Fibroblast of lung (primary cell): Measurements from ENCODE around the gene EMC8. TPM values are rescaled to one million over a fixed set of nuclear protein-coding genes. Genes with fewer than 3 reads are reported as not detected.
"Not testable (repeated sequence)": the region's sequence is repeated elsewhere in the genome, so short reads cannot be mapped to it uniquely, and the experiment has no call there.

Source experiments
- DNase-seq, 2 donors: peaks; one replicate each; pipeline versions ENCODE4 v3.0.0 to v3.0.0-alpha.2; 2010; ENCODE audit warnings: low read depth in 2 of 2
- H2AFZ ChIP-seq: 2 replicates; pipeline ENCODE4 v1.5.1; 2012; ENCODE audit warnings: low read length, control low read depth, inconsistent platforms
- H3K27ac ChIP-seq: 2 replicates; pipeline ENCODE4 v1.5.1; 2011; ENCODE audit warnings: low read length, control low read depth; ENCODE audit not compliant: insufficient read depth
- H3K27me3 ChIP-seq: 2 replicates; pipeline ENCODE4 v1.5.1; 2011; ENCODE audit warnings: mild to moderate bottlenecking, low read length; ENCODE audit not compliant: control insufficient read depth, insufficient read depth
- H3K36me3 ChIP-seq: 2 replicates; pipeline ENCODE4 v1.5.1; 2011; ENCODE audit warnings: low read length; ENCODE audit not compliant: control insufficient read depth, insufficient read depth
- H3K4me1 ChIP-seq: 2 replicates; pipeline ENCODE4 v1.5.1; 2011; ENCODE audit warnings: low read length; ENCODE audit not compliant: control insufficient read depth, insufficient read depth; ENCODE audit errors: extremely low read depth
- H3K4me2 ChIP-seq: 2 replicates; pipeline ENCODE4 v1.5.1; 2011; ENCODE audit warnings: low read length, control low read depth; ENCODE audit not compliant: insufficient read depth; ENCODE audit errors: extremely low read depth
- H3K4me3 ChIP-seq, 4 experiments: fragments of 200-600 bp in 1 of 4; sonication (generic) in 1 of 4; replicated peaks in 1 of 4; 2 replicates each; pipeline ENCODE4 v1.5.1; 2011 to 2016; ENCODE audit warnings: low read length in 4 of 4, low read depth in 3 of 4, mild to moderate bottlenecking in 3 of 4, control low read depth in 2 of 4, inconsistent platforms in 1 of 4, mixed read lengths in 1 of 4; ENCODE audit not compliant: insufficient read depth in 1 of 4; ENCODE audit errors: control extremely low read depth in 1 of 4
- H3K79me2 ChIP-seq: 2 replicates; pipeline ENCODE4 v1.5.1; 2012; ENCODE audit warnings: mild to moderate bottlenecking, low read length, inconsistent platforms; ENCODE audit not compliant: control insufficient read depth, insufficient read depth
- H3K9ac ChIP-seq: 2 replicates; pipeline ENCODE4 v1.5.1; 2011; ENCODE audit warnings: mild to moderate bottlenecking, low read length, control low read depth; ENCODE audit not compliant: insufficient read depth
- H3K9me3 ChIP-seq: 2 replicates; pipeline ENCODE4 v1.5.1; 2012; ENCODE audit warnings: low read depth, low read length; ENCODE audit not compliant: control insufficient read depth, insufficient read depth
- H4K20me1 ChIP-seq: 2 replicates; pipeline ENCODE4 v1.5.1; 2011; ENCODE audit warnings: low read length; ENCODE audit not compliant: control insufficient read depth, insufficient read depth; ENCODE audit errors: extremely low read depth
- CTCF ChIP-seq, 2 donors: IDR thresholded peaks in 1 of 2; conservative IDR thresholded peaks in 1 of 2; 1 replicate in 1 of 2; 2 replicates in 1 of 2; pipeline ENCODE4 v1.5.1; 2011 to 2012; ENCODE audit warnings: low read length in 2 of 2, control low read depth in 1 of 2, inconsistent platforms in 1 of 2, low read depth in 1 of 2, mild to moderate bottlenecking in 1 of 2
- EZH2 ChIP-seq: IDR thresholded peaks from 2 replicates; pipeline ENCODE4 v1.5.1; 2012; ENCODE audit warnings: low read length, control low read depth, mild to moderate bottlenecking; ENCODE audit errors: missing control alignments
- polyA plus RNA-seq, 2 donors: library from polyadenylated mRNA; depleted of rRNA in 1 of 2; stranded (reverse) in 1 of 2; unstranded in 1 of 2; fragments of >200 nt; gene quantifications; 2 replicates each; pipeline ENCODE4 v1.2.1, GENCODE V29; 2011 to 2012; ENCODE audit warnings: missing spikeins in 1 of 2
- total RNA-seq: library from RNA; depleted of rRNA; stranded (reverse); fragments of >200 nt; gene quantifications from 2 replicates; pipeline ENCODE4 v1.2.1, GENCODE V29; 2014

Gene EMC8
- total and polyA plus RNA-seq, 2 donors (not counting 1 experiment from before 2014, with no cell fraction given): 25.1 to 25.9 TPM

- no peak overlapping the region for H3K9ac ChIP-seq
- no peaks in the 10 kb centered on the region for H3K36me3 ChIP-seq
- no peak overlapping the region for H3K4me2 ChIP-seq
- H3K27ac ChIP-seq: no peak overlapping the region
- H2AFZ ChIP-seq: no peak overlapping the region
- no peaks in the 10 kb centered on the region for H3K79me2 ChIP-seq
- DNase-seq: no peak
- no peak overlapping the region for H3K4me3 ChIP-seq
- H4K20me1 ChIP-seq: no peaks in the 10 kb centered on the region
- no peaks in the 10 kb centered on the region for H3K4me1 ChIP-seq
- H3K9me3 ChIP-seq: no peaks in the 10 kb centered on the region
- TF ChIP-seq CTCF (conservative IDR thresholded peaks at IDR 0.05 in 1 of 2, IDR thresholded peaks at IDR 0.05 in 1 of 2; ENCODE audit: low read depth in 1 of 2, low read length in 2 of 2) (no peak), EZH2 (no peak)
- peaks cover 1% of the 10 kb centered on the region for H3K27me3 ChIP-seq
Observed at GRCh38 chr16:85838381-85838780, 39.0 kb upstream of the EMC8 start.

- not testable (repeated sequence) for DNase-seq, H4K20me1 ChIP-seq, H3K79me2 ChIP-seq, H3K9ac ChIP-seq, H3K4me2 ChIP-seq, H3K4me1 ChIP-seq, H3K27me3 ChIP-seq, H3K36me3 ChIP-seq, H3K4me3 ChIP-seq, H2AFZ ChIP-seq, H3K27ac ChIP-seq, H3K9me3 ChIP-seq
Observed at GRCh38 chr16:85837654-85838053, 38.3 kb upstream of the EMC8 start.

- Histone ChIP-seq H3K4me2 (no peak overlapping the region), H3K4me1 (no peaks in the 10 kb centered on the region), H3K27me3 (no peaks in the 10 kb centered on the region), H3K36me3 (no peaks in the 10 kb centered on the region), H2AFZ (no peak overlapping the region), H3K9ac (no peak overlapping the region), H3K79me2 (no peaks in the 10 kb centered on the region), H4K20me1 (no peaks in the 10 kb centered on the region), H3K4me3 (no peak overlapping the region), H3K9me3 (no peaks in the 10 kb centered on the region), H3K27ac (no peak overlapping the region)
- TF ChIP-seq CTCF (conservative IDR thresholded peaks at IDR 0.05 in 1 of 2, IDR thresholded peaks at IDR 0.05 in 1 of 2; ENCODE audit: low read depth in 1 of 2, low read length in 2 of 2): no peak
- no peak for TF ChIP-seq EZH2
- no peak for DNase-seq
Observed at GRCh38 chr16:85836706-85837582, 37.6 kb upstream of the EMC8 start.
